ENCODE results near the gene TNIP3. TPM values are rescaled to one million over a fixed set of nuclear protein-coding genes. Genes with fewer than 3 reads are reported as not detected.

The TNIP3 gene
- total RNA-seq, 1 experiment from 2014 or later = 0.43 TPM

DNA sequence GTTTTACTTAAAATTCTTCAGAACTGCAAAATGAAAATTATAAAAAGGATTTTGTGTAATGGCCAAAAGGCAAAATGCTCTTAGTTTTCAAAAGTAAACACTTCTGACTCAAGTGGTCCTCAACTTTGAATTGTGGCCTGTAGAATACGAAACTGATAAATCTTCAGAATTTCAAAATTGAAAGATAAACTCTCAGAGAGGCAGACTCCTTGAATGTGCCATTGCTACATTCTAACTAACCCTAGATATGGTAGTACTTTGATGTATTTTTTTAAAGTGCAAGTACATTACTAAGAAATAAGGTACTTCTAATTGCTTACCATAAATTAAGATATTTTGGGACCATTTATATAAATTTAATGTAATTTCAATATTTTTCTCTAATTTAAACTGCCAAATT, 44.4 kb downstream of the TNIP3 start:
- Mint-ChIP-seq H3K36me3 (ENCODE audit: insufficient read depth, unreplicated experiment) (no peaks in the 10 kb centered on the region), H3K9me3 (ENCODE audit: unreplicated experiment) (no peaks in the 10 kb centered on the region), H3K27me3 (ENCODE audit: insufficient read depth, unreplicated experiment) (no peaks in the 10 kb centered on the region), H3K4me1 (ENCODE audit: low read depth, unreplicated experiment) (no peaks in the 10 kb centered on the region), H3K4me3 (ENCODE audit: unreplicated experiment) (no peak overlapping the region), H3K27ac (ENCODE audit: unreplicated experiment) (no peak overlapping the region)
- no peak overlapping the region for H3K4me3 ChIP-seq (ENCODE audit: low read depth, low read length)
- H3K36me3 ChIP-seq (ENCODE audit: control insufficient read depth, insufficient read depth, low read length) = no peaks in the 10 kb centered on the region
- no peak for DNase-seq
- no TSS peak for BruUV-seq (replicated peaks)
- POLR2A ChIA-PET = no interaction called here
- no peaks in the 10 kb centered on the region for H3K4me1 ChIP-seq
- intact Hi-C loops (cut with micrococcal nuclease; ENCODE audit: unreplicated experiment) = no loop called here
- no peak for TF ChIP-seq CTCF (IDR thresholded peaks at IDR 0.05; ENCODE audit: insufficient read depth in 1 of 2, low read depth in 1 of 2, low read length in 1 of 2, severe bottlenecking in 1 of 2, unreplicated experiment in 1 of 2)
- CTCF ChIA-PET = interaction anchor here (1.1 kb wide), 1 partner anchor 19 kb away, joined by 3 read pairs; no protein-coding TSS in a partner anchor
- no peaks in the 10 kb centered on the region for H3K27me3 ChIP-seq (replicated peaks; ENCODE audit: control insufficient read depth, insufficient read depth, low read length)
- no peaks in the 10 kb centered on the region for H3K9me3 ChIP-seq

GRCh38 chr4:121118344-121118743, 45.8 kb downstream of the TNIP3 start:
- no peaks in the 10 kb centered on the region for H3K4me1 ChIP-seq
- no peak for TF ChIP-seq CTCF (IDR thresholded peaks at IDR 0.05; ENCODE audit: insufficient read depth in 1 of 2, low read depth in 1 of 2, low read length in 1 of 2, severe bottlenecking in 1 of 2, unreplicated experiment in 1 of 2)
- no TSS peak for BruUV-seq (replicated peaks)
- Mint-ChIP-seq H3K36me3 (ENCODE audit: insufficient read depth, unreplicated experiment) (no peaks in the 10 kb centered on the region), H3K4me1 (ENCODE audit: low read depth, unreplicated experiment) (no peaks in the 10 kb centered on the region), H3K9me3 (ENCODE audit: unreplicated experiment) (no peaks in the 10 kb centered on the region), H3K27me3 (ENCODE audit: insufficient read depth, unreplicated experiment) (no peaks in the 10 kb centered on the region), H3K27ac (ENCODE audit: unreplicated experiment) (no peak overlapping the region), H3K4me3 (ENCODE audit: unreplicated experiment) (no peak overlapping the region)
- no peaks in the 10 kb centered on the region for H3K27me3 ChIP-seq (replicated peaks; ENCODE audit: control insufficient read depth, insufficient read depth, low read length)
- H3K36me3 ChIP-seq (ENCODE audit: control insufficient read depth, insufficient read depth, low read length) = no peaks in the 10 kb centered on the region
- DNase-seq = no peak
- H3K9me3 ChIP-seq = no peaks in the 10 kb centered on the region
- CTCF ChIA-PET = no interaction called here
- intact Hi-C loops (cut with micrococcal nuclease; ENCODE audit: unreplicated experiment) = no loop called here
- POLR2A ChIA-PET = no interaction called here
- no peak overlapping the region for H3K4me3 ChIP-seq (ENCODE audit: low read depth, low read length)

DNA sequence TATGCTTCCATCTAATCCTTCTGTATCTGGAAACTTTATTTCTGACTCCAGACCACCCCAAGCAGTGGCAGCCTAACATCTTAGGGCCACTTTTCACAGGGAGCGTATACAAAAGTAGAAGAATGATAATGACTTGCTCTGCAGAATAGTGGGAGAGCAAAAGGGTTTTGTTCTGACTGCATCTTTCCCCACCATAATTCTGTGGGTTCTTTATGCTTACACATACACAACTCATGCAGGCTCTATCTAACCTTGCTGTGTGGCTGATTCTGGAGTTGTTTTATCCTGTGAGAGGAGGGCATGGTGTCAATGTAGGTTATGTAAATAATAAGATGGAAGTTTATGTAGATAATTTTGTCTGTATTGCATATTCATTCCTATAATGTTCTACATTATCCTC, 49.4 kb downstream of the TNIP3 start:
- Mint-ChIP-seq H3K4me3 (ENCODE audit: unreplicated experiment) (no peak overlapping the region), H3K4me1 (ENCODE audit: low read depth, unreplicated experiment) (no peaks in the 10 kb centered on the region), H3K27ac (ENCODE audit: unreplicated experiment) (no peak overlapping the region), H3K27me3 (ENCODE audit: insufficient read depth, unreplicated experiment) (no peaks in the 10 kb centered on the region), H3K9me3 (ENCODE audit: unreplicated experiment) (no peaks in the 10 kb centered on the region), H3K36me3 (ENCODE audit: insufficient read depth, unreplicated experiment) (no peaks in the 10 kb centered on the region)
- Histone ChIP-seq H3K9me3 (no peaks in the 10 kb centered on the region), H3K4me1 (no peaks in the 10 kb centered on the region), H3K36me3 (ENCODE audit: control insufficient read depth, insufficient read depth, low read length) (no peaks in the 10 kb centered on the region), H3K27me3 (replicated peaks; ENCODE audit: control insufficient read depth, insufficient read depth, low read length) (no peaks in the 10 kb centered on the region), H3K4me3 (ENCODE audit: low read depth, low read length) (no peak overlapping the region)
- intact Hi-C loops (cut with micrococcal nuclease; ENCODE audit: unreplicated experiment) = loop anchor here (5.0 kb wide), 1 partner anchor 957 kb away; no protein-coding TSS in a partner anchor
- no peak for DNase-seq
- ChIA-PET POLR2A (no interaction called here), CTCF (no interaction called here)
- no peak for TF ChIP-seq CTCF (IDR thresholded peaks at IDR 0.05; ENCODE audit: insufficient read depth in 1 of 2, low read depth in 1 of 2, low read length in 1 of 2, severe bottlenecking in 1 of 2, unreplicated experiment in 1 of 2)
- BruUV-seq (replicated peaks) = no TSS peak

Measured in Caco-2 (cell line).